Measurements from ENCODE around the gene STK32C. TPM values are rescaled to one million over a fixed set of nuclear protein-coding genes. Genes with fewer than 3 reads are reported as not detected.

STK32C gene
- total RNA-seq, 4 donors from 2014 or later = 3.3 to 5.7 (median 3.5) TPM

DNA sequence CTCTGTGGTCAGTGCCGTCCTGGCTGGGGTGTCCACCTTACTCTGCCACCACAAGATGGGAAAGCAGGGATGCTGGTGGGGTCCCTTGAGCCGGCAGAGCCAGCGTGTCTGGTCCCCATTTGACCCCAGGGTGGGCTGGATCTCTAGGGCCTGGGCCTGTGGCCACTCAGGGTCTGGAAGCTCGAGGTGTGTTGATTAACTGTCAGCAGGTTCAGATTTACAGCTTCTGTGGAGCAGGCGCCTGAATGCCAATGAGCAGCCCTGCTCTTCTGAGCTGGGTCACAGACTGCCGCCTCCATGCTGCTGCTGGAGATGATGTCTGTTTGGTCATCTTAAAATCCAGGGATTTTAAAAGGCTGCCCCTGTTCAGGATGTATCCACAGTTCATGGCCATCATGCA is 132.3 kb downstream of the STK32C start:
- Histone ChIP-seq H3K4me1 (peaks cover 0 to 6% of the 10 kb centered on the region in 2 donors), H3K9me3 (no peaks in the 10 kb centered on the region), H3K27ac (no peak overlapping the region), H3K36me3 (no peaks in the 10 kb centered on the region), H3K27me3 (no peaks in the 10 kb centered on the region), H3K4me3 (replicated peaks in 1 of 3) (no peak overlapping the region)
- DNase-seq = no peak
- intact Hi-C loops (cut with DNase I) = no loop called here
- TF ChIP-seq CTCF (IDR thresholded peaks at IDR 0.05) (no peak), POLR2A (IDR thresholded peaks at IDR 0.05) (no peak)
- 70 to 80% methylated on average over 4 to 5 of the region's 6 CpGs for WGBS, 2 donors

DNA sequence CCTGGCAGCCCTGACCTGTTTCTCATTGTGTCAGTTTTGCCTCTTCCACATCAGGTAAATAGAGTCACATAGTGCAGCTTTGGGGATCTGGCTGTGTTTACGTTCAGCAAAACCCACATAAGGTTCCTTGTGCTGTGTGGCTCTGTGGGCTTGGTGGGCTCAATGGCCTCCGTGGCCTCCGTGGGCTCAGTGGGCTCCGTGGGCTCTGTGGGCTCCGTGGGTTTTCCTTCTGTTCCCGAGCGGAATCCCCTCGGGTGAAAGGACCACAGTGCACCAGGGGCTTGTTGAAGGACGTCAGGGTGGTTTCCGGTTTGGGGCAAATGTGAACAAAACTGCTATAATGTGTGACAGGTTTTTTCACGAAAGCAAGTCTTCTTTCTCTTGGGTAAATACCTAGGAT is 133.5 kb downstream of the STK32C start:
- 80 to 81% methylated on average over 9 to 11 of the region's 11 CpGs for WGBS, 2 donors
- TF ChIP-seq POLR2A (IDR thresholded peaks at IDR 0.05) (no peak), CTCF (IDR thresholded peaks at IDR 0.05) (no peak)
- no peak for DNase-seq
- H3K4me1 ChIP-seq = peaks cover 0 to 6% of the 10 kb centered on the region in 2 donors
- no peaks in the 10 kb centered on the region for H3K27me3 ChIP-seq
- intact Hi-C loops (cut with DNase I) = no loop called here
- no peak overlapping the region for H3K4me3 ChIP-seq (replicated peaks in 1 of 3)
- no peaks in the 10 kb centered on the region for H3K9me3 ChIP-seq
- H3K27ac ChIP-seq = no peak overlapping the region
- H3K36me3 ChIP-seq = no peaks in the 10 kb centered on the region

DNA sequence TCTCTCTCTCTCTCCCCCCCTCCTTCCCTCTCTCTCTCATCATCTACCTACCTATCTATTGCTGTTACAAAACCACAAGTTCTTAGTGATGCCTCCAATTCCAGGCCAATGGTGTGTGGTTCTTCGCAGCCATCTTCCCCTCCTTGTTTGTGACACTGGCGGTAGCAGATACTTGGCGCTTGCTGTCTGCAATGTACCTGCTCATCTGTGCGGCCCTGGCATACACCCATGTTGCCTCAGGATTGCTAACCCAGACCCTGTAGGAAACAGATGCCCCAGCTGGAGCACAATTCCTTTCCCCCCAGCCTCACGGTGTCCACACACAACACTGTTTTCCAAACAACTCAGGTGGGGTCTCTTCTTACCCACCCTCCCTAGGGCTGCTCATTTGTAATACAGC is 134.6 kb downstream of the STK32C start:
- no peak overlapping the region for H3K27ac ChIP-seq
- TF ChIP-seq CTCF (IDR thresholded peaks at IDR 0.05) (no peak), POLR2A (IDR thresholded peaks at IDR 0.05) (no peak)
- H3K36me3 ChIP-seq = no peaks in the 10 kb centered on the region
- no peaks in the 10 kb centered on the region for H3K9me3 ChIP-seq
- no peaks in the 10 kb centered on the region for H3K27me3 ChIP-seq
- H3K4me1 ChIP-seq = peaks cover 0 to 6% of the 10 kb centered on the region in 2 donors
- intact Hi-C loops (cut with DNase I) = no loop called here
- no peak for DNase-seq
- 87 to 89% methylated on average over 5 of the region's 5 CpGs for WGBS, 2 donors
- H3K4me3 ChIP-seq (replicated peaks in 1 of 3) = no peak overlapping the region

DNA sequence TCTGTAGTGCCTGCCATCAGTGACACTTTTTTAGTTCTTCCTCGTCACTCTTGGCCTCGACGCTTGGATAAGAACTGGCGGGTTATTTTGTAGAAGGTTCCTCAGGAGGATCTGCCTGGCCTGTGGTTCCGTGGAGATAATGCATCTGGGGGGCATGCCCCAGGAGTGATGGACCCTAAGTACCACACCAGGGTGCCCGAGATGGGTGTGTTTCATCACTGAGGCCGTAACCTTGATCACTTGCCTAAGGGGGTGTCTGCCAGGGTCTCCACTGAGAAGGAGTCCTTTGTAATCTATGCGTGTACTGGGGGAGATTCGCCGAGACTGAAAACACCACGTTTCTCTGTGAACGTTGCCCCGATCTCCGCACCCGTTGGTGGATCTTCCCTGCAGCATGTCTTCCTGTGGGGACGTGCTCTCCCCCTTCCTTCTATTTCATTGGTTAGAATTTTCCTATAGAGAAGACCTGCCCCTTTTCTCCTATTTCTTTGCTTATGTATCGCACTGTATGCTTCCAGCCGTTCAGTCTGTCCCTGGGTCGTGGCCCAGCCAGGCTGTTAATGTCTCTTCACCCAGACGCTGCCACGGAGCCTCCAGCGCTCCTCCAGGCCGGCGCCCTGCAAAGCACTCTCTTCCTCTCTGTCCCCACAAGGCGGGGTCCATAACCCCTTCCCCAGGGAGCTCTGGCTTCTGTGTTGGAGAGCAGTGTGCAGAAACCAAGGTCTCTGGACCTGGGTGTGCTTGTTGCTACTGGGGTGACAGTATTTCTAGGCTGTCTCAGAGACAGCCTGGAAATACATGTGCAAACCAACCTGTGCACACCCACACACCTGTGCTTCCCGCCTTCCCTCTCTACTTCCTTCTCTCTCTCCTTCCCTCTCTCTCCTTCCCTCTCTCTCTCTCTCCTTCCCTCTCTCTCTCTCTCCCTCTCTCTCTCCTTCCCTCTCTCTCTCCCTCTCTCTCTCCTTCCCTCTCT is 135.4 kb downstream of the STK32C start:
- TF ChIP-seq CTCF (IDR thresholded peaks at IDR 0.05) = no peak
- no peak for TF ChIP-seq POLR2A (IDR thresholded peaks at IDR 0.05)
- intact Hi-C loops (cut with DNase I) = no loop called here
- Histone ChIP-seq H3K27me3 (no peaks in the 10 kb centered on the region), H3K4me3 (replicated peaks in 1 of 3) (no peak overlapping the region), H3K9me3 (no peaks in the 10 kb centered on the region), H3K4me1 (peaks cover 0 to 6% of the 10 kb centered on the region in 2 donors), H3K36me3 (no peaks in the 10 kb centered on the region), H3K27ac (no peak overlapping the region)
- DNase-seq = no peak
- 63% methylated on average over 26 of the region's 26 CpGs for WGBS, 2 donors
